Lower leg skin (tissue), 4 donors: ENCODE measurements around the gene SETD7. TPM values are rescaled to one million over a fixed set of nuclear protein-coding genes. Genes with fewer than 3 reads are reported as not detected.

Experiments used
- DNase-seq, 2 donors: peaks; one replicate each; pipeline ENCODE4 v3.0.0-alpha.2; 2019; ENCODE audit warnings: low spot score in 2 of 2
- H3K4me3 ChIP-seq: fragments of 200-600 bp; sonication (generic); 2 replicates; pipeline ENCODE4 v1.5.1; 2017; ENCODE audit warnings: mild to moderate bottlenecking, low read depth; ENCODE audit not compliant: poor library complexity, severe bottlenecking
- CTCF ChIP-seq, 3 donors: fragments of 450-650 bp; IDR thresholded peaks; one replicate each; pipeline ENCODE4 v1.5.1; 2016; ENCODE audit warnings: antibody characterized with exemption in 3 of 3, mild to moderate bottlenecking in 3 of 3, moderate library complexity in 2 of 3
- POLR2A ChIP-seq, 2 donors: fragments of 450-650 bp; IDR thresholded peaks; one replicate each; pipeline ENCODE4 v1.6.1; 2016 to 2017; ENCODE audit warnings: antibody characterized with exemption in 2 of 2, mild to moderate bottlenecking in 1 of 2, moderate library complexity in 1 of 2
- WGBS, 2 donors: methylation state at CpG; one replicate each; pipeline ENCODE4 v1.1.5; 2018; 5-methylcytosine and 5-hydroxymethylcytosine counted together
- intact Hi-C: fragments of 100-400 bp; cut with DNase I; formaldehyde crosslinking; loops from one replicate; pipeline ENCODE4 v1.15.0; 2023; ENCODE audit warnings: low total_unique reads
- total RNA-seq, 4 donors: library from RNA; depleted of rRNA; stranded (reverse); fragments of >200 nt; gene quantifications; one replicate each; pipeline ENCODE4 v1.1.0, GENCODE V29; 2016

The SETD7 gene
- total RNA-seq, 4 donors from 2014 or later = 34.3 to 45.7 (median 41.7) TPM

- intact Hi-C loops = no loop called here
- no peak overlapping the region for H3K4me3 ChIP-seq
- WGBS, 2 donors = 69 to 71% methylated on average over 4 of the region's 4 CpGs
- TF ChIP-seq CTCF (IDR thresholded peaks at IDR 0.05) (no peak), POLR2A (IDR thresholded peaks at IDR 0.05) (no peak)
- DNase-seq = peak in 1 of 2 donors; percentile 80
These were observed 26.0 kb upstream of the SETD7 start for GRCh38 chr4:139582044-139582443.

- peak in 1 of 2 donors; percentile 15 for DNase-seq
- intact Hi-C loops = no loop called here
These were observed 25.1 kb upstream of the SETD7 start for GRCh38 chr4:139581096-139581495.

GRCh38 chr4:139576219-139576618 lies 20.2 kb upstream of the SETD7 start:
- WGBS, 2 donors = 84 to 87% methylated on average over 5 of the region's 5 CpGs
- TF ChIP-seq CTCF (IDR thresholded peaks at IDR 0.05) = no peak
- TF ChIP-seq POLR2A (IDR thresholded peaks at IDR 0.05) = no peak
- intact Hi-C loops = no loop called here
- H3K4me3 ChIP-seq = no peak overlapping the region
- peak in 1 of 2 donors; percentile 37 for DNase-seq

More at GRCh38 chr4:139581096-139581495, 25.1 kb upstream of the SETD7 start:
- 64 to 74% methylated on average over 8 of the region's 8 CpGs for WGBS, 2 donors
- H3K4me3 ChIP-seq = no peak overlapping the region
- TF ChIP-seq CTCF (IDR thresholded peaks at IDR 0.05) = no peak
- TF ChIP-seq POLR2A (IDR thresholded peaks at IDR 0.05) = no peak

- TF ChIP-seq CTCF (IDR thresholded peaks at IDR 0.05) = no peak
- no peak for TF ChIP-seq POLR2A (IDR thresholded peaks at IDR 0.05)
- intact Hi-C loops = no loop called here
- H3K4me3 ChIP-seq = no peak overlapping the region
- peak in 1 of 2 donors; percentile 37 for DNase-seq
- WGBS, 2 donors = 78 to 90% methylated on average over 5 of the region's 5 CpGs
These were observed 19.1 kb upstream of the SETD7 start for GRCh38 chr4:139575072-139575471.

- no peak for TF ChIP-seq POLR2A (IDR thresholded peaks at IDR 0.05)
- TF ChIP-seq CTCF (IDR thresholded peaks at IDR 0.05) = no peak
- WGBS, 2 donors = 72 to 79% methylated on average over 3 of the region's 3 CpGs
- no peak overlapping the region for H3K4me3 ChIP-seq
- intact Hi-C loops = no loop called here
- DNase-seq = peak in 1 of 2 donors; percentile 3
These were observed 18.6 kb upstream of the SETD7 start for GRCh38 chr4:139574641-139575040.
